Sigmoid colon (tissue), 7 donors: Measurements from ENCODE around the gene TRPM3. TPM values are rescaled to one million over a fixed set of nuclear protein-coding genes. Genes with fewer than 3 reads are reported as not detected.

ENCODE experiments used
- DNase-seq: peaks from one replicate; pipeline ENCODE4 v3.0.0-alpha.2; 2019
- H3K27ac ChIP-seq, 4 donors: fragments of 200-600 bp; sonication (generic); one replicate each; pipeline ENCODE4 v1.5.1; 2016 to 2019; ENCODE audit warnings: mild to moderate bottlenecking in 1 of 4
- H3K27me3 ChIP-seq, 3 donors: fragments of 200-600 bp; sonication (generic); one replicate each; pipeline ENCODE4 v1.5.1; 2019; ENCODE audit warnings: mild to moderate bottlenecking in 1 of 3
- H3K36me3 ChIP-seq, 4 donors: fragments of 200-600 bp; sonication (generic); one replicate each; pipeline ENCODE4 v1.5.1; 2016 to 2019
- H3K4me1 ChIP-seq, 4 donors: fragments of 200-600 bp; sonication (generic); one replicate each; pipeline ENCODE4 v1.5.1; 2017 to 2019
- H3K4me3 ChIP-seq, 4 donors: fragments of 200-600 bp; sonication (generic); one replicate each; pipeline ENCODE4 v1.5.1; 2017 to 2019; ENCODE audit warnings: mild to moderate bottlenecking in 2 of 4, moderate library complexity in 1 of 4
- H3K9me3 ChIP-seq, 4 donors: fragments of 200-600 bp in 3 of 4; sonication (generic) in 3 of 4; one replicate each; pipeline versions ENCODE4 v1.5.1 to v1.6.1; 2013 to 2019
- EP300 ChIP-seq, 4 donors: sonication (generic); formaldehyde crosslinking; IDR thresholded peaks; one replicate each; pipeline ENCODE4 v1.6.1; 2017; ENCODE audit warnings: antibody characterized with exemption in 4 of 4
- POLR2A ChIP-seq, 2 donors: fragments of 450-650 bp; IDR thresholded peaks; one replicate each; pipeline ENCODE4 v1.6.1; 2016; ENCODE audit warnings: antibody characterized with exemption in 2 of 2, mild to moderate bottlenecking in 2 of 2, moderate library complexity in 2 of 2
- POLR2AphosphoS5 ChIP-seq, 4 donors: sonication (generic); formaldehyde crosslinking; IDR thresholded peaks; one replicate each; pipeline ENCODE4 v1.6.1; 2017; ENCODE audit warnings: antibody characterized with exemption in 4 of 4
- WGBS, 2 donors: extraction: QIAGEN DNeasy Blood & Tissue Kit; methylation state at CpG; one replicate each; pipeline ENCODE4 v1.1.7; 2013; 5-methylcytosine and 5-hydroxymethylcytosine counted together
- intact Hi-C: fragments of 100-400 bp; cut with DNase I; formaldehyde crosslinking; loops from one replicate; pipeline ENCODE4 v1.15.1; 2023
- polyA plus RNA-seq, 3 donors: library from polyadenylated mRNA; stranded (reverse); fragments of 200-250 nt; gene quantifications; one replicate each; pipeline ENCODE4 v1.2.3, GENCODE V29; 2013
- total RNA-seq, 4 donors: library from RNA; depleted of rRNA; stranded (reverse); fragments of >200 nt; gene quantifications; one replicate each; pipeline ENCODE4 v1.1.0, GENCODE V29; 2016
- TF ChIP-seq, protein P1 (sequence below), 4 experiments: fragments of 450-650 bp in 3 of 4; fragments of 200-600 bp in 1 of 4; IDR thresholded peaks; one replicate each; pipeline ENCODE4 v1.5.1; 2016 to 2019; ENCODE audit warnings: antibody characterized with exemption in 4 of 4, mild to moderate bottlenecking in 3 of 4, moderate library complexity in 2 of 4
- donor health status: healthy with polysubstance abuse.
- donor health status: Bipolar disorder and iron deficiency.
- donor health status: healthy.

Gene TRPM3
- total and polyA plus RNA-seq, 7 donors, result 0.07 to 1.8 (median 0.41) TPM; not detected in 2

DNA sequence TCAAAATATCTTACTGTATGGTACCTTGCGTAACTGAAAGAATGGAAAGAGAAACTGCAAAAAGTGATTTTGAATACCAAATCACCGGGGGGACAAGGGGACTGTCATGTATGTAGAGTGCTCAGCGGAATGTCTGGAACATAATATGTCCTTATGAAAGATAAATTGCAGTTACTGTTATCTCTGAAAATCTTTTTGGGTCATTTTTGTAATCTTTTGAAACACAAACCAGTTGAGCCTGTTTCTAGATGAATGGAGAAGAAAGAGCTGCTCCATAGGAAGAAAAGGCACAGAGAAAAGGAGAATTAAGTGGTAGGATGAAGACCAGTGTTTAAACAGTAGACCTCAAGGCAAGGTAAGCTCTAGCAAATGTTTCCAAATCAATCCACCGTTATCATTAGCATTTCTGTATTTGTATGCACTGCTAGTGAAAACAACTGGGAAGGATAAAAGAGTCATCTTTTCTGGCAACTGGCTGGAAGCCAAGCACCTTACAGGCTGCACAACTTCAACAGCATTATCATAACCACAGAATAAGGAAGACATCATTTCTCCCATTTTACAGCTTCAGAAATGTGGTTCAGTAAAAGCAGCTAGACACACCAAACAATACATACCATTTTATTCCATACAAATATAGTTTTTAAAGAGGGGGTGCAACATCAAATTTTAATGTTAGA lies 158.5 kb downstream of the TRPM3 start:
- no peak for TF ChIP-seq POLR2A (IDR thresholded peaks at IDR 0.05)
- no peak for TF ChIP-seq EP300 (IDR thresholded peaks at IDR 0.05)
- no peak for TF ChIP-seq POLR2AphosphoS5 (IDR thresholded peaks at IDR 0.05)
- TF ChIP-seq, protein P1, sequence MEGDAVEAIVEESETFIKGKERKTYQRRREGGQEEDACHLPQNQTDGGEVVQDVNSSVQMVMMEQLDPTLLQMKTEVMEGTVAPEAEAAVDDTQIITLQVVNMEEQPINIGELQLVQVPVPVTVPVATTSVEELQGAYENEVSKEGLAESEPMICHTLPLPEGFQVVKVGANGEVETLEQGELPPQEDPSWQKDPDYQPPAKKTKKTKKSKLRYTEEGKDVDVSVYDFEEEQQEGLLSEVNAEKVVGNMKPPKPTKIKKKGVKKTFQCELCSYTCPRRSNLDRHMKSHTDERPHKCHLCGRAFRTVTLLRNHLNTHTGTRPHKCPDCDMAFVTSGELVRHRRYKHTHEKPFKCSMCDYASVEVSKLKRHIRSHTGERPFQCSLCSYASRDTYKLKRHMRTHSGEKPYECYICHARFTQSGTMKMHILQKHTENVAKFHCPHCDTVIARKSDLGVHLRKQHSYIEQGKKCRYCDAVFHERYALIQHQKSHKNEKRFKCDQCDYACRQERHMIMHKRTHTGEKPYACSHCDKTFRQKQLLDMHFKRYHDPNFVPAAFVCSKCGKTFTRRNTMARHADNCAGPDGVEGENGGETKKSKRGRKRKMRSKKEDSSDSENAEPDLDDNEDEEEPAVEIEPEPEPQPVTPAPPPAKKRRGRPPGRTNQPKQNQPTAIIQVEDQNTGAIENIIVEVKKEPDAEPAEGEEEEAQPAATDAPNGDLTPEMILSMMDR (IDR thresholded peaks at IDR 0.05), result no peak
- H3K27me3 ChIP-seq, result no peaks in the 10 kb centered on the region
- DNase-seq, result no peak
- no peak overlapping the region for H3K27ac ChIP-seq
- no peak overlapping the region for H3K4me3 ChIP-seq
- no peaks in the 10 kb centered on the region for H3K9me3 ChIP-seq
- intact Hi-C loops, result no loop called here
- WGBS, 2 donors, result 82 to 84% methylated on average over 4 of the region's 4 CpGs
- H3K36me3 ChIP-seq, result no peaks in the 10 kb centered on the region
- no peaks in the 10 kb centered on the region for H3K4me1 ChIP-seq

DNA sequence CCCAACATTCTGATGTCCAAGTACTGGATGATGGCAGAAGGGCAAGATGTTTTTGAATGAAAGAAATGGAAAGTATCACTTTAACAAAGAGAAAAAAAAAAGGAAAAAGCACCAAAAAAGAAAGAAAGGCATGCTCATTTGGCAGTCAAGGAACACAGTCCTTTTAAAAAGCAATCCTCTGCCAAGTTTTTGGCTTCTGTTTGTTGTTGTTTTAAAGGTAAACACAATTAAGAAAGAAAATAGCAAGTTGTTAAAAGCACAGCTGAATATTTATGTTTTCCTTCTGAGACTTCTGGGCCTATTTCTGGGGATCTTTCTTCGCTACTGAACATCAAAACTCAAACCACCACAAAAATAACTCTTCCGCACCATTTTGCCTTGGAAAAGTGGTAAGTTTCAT lies 162.1 kb downstream of the TRPM3 start:
- WGBS, 2 donors, result 85 to 88% methylated on average over 2 of the region's 2 CpGs

GRCh38 chr9:70954596-70955143 lies 166.8 kb downstream of the TRPM3 start:
- no peak overlapping the region for H3K4me3 ChIP-seq
- no peaks in the 10 kb centered on the region for H3K36me3 ChIP-seq
- no peak for DNase-seq
- WGBS, 2 donors, result 82 to 84% methylated on average over 8 of the region's 8 CpGs
- no peak for TF ChIP-seq POLR2AphosphoS5 (IDR thresholded peaks at IDR 0.05)
- TF ChIP-seq, protein P1 (IDR thresholded peaks at IDR 0.05), result no peak
- no peak for TF ChIP-seq EP300 (IDR thresholded peaks at IDR 0.05)
- TF ChIP-seq POLR2A (IDR thresholded peaks at IDR 0.05), result no peak
- intact Hi-C loops, result no loop called here
- no peak overlapping the region for H3K27ac ChIP-seq
- no peaks in the 10 kb centered on the region for H3K27me3 ChIP-seq
- no peaks in the 10 kb centered on the region for H3K9me3 ChIP-seq
- H3K4me1 ChIP-seq, result no peaks in the 10 kb centered on the region

More for the DNA sequence above, 162.1 kb downstream of the TRPM3 start:
- TF ChIP-seq, protein P1 (IDR thresholded peaks at IDR 0.05), result no peak
- TF ChIP-seq POLR2AphosphoS5 (IDR thresholded peaks at IDR 0.05) (no peak), EP300 (IDR thresholded peaks at IDR 0.05) (no peak), POLR2A (IDR thresholded peaks at IDR 0.05) (no peak)
- Histone ChIP-seq H3K4me3 (no peak overlapping the region), H3K36me3 (no peaks in the 10 kb centered on the region), H3K9me3 (no peaks in the 10 kb centered on the region), H3K27ac (no peak overlapping the region), H3K27me3 (no peaks in the 10 kb centered on the region), H3K4me1 (no peaks in the 10 kb centered on the region)
- no peak for DNase-seq
- intact Hi-C loops, result no loop called here

DNA sequence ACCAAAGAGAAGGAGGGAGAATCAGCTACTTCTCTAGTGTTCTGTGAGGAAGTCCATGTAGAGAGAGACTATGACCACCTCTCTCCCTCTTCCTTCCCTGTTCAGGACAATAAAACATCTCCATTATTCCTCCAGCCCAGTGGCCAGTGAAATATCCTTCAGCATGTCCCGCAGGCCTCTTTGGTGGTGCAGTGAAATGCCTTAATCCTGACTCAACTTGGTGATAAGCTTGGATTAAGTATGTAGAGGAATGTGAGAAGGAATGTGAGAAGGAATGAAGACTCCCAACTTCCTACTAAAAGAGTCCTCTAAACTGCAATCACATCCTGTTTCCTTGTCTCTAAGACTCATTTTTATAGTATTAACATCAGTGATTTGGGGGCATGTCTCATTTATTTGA lies 167.3 kb downstream of the TRPM3 start:
- Histone ChIP-seq H3K4me1 (no peaks in the 10 kb centered on the region), H3K27ac (no peak overlapping the region), H3K4me3 (no peak overlapping the region), H3K27me3 (no peaks in the 10 kb centered on the region), H3K36me3 (no peaks in the 10 kb centered on the region), H3K9me3 (no peaks in the 10 kb centered on the region)
- DNase-seq, result no peak
- TF ChIP-seq POLR2A (IDR thresholded peaks at IDR 0.05) (no peak), EP300 (IDR thresholded peaks at IDR 0.05) (no peak), POLR2AphosphoS5 (IDR thresholded peaks at IDR 0.05) (no peak)
- TF ChIP-seq, protein P1 (IDR thresholded peaks at IDR 0.05), result no peak
- WGBS, 2 donors, result 85 to 92% methylated on average over 1 of the region's 1 CpG
- intact Hi-C loops, result no loop called here
